ENCODE results near the gene LUC7L.
"Not testable (repeated sequence)": the region's sequence is repeated elsewhere in the genome, so short reads cannot be mapped to it uniquely, and the experiment has no call there.

Gene LUC7L

GRCh38 chr16:178668-179015 lies 50.6 kb downstream of the LUC7L start:
- no peak for DNase-seq

GRCh38 chr16:177981-178667 lies 51.1 kb downstream of the LUC7L start:
- DNase-seq: no peak

- no peak for DNase-seq
These were observed 51.8 kb downstream of the LUC7L start for GRCh38 chr16:177394-177822.

- DNase-seq: not testable (repeated sequence)
These were observed 52.5 kb downstream of the LUC7L start, which contains the start of gene HBA1 for GRCh38 chr16:176477-177382. Gene HBA1 (plus strand): TSS chr16:176680. CDS start chr16:176717, 37 bp downstream.

GRCh38 chr16:176006-176405 lies 53.2 kb downstream of the LUC7L start:
- DNase-seq: not testable (repeated sequence)

GRCh38 chr16:175011-175949 lies 54.0 kb downstream of the LUC7L start:
- no peak for DNase-seq

GRCh38 chr16:173928-174769 lies 55.1 kb downstream of the LUC7L start:
- DNase-seq: not testable (repeated sequence)

- not testable (repeated sequence) for DNase-seq
These were observed 55.9 kb downstream of the LUC7L start for GRCh38 chr16:173211-173854.

GRCh38 chr16:172374-172941 lies 56.8 kb downstream of the LUC7L start, which contains the start of gene HBA2:
Gene HBA2 (plus strand): TSS chr16:172876. CDS start chr16:172913, 37 bp downstream.
- not testable (repeated sequence) for DNase-seq

- DNase-seq: no peak
These were observed 58.5 kb downstream of the LUC7L start for GRCh38 chr16:170788-171187.

GRCh38 chr16:170088-170507 lies 59.2 kb downstream of the LUC7L start:
- not testable (repeated sequence) for DNase-seq

- DNase-seq: no peak
These were observed 60.2 kb downstream of the LUC7L start for GRCh38 chr16:169014-169413.

GRCh38 chr16:168424-168823 lies 60.8 kb downstream of the LUC7L start:
- DNase-seq: no peak

- no peak for DNase-seq
These were observed 62.0 kb downstream of the LUC7L start for GRCh38 chr16:167122-167690.

- DNase-seq: no peak
These were observed 62.7 kb downstream of the LUC7L start for GRCh38 chr16:166375-167121.

- peak in 1 of 2 experiments; percentile 44 for DNase-seq
These were observed 63.5 kb downstream of the LUC7L start, which contains the start of gene HBM for GRCh38 chr16:165539-166374. Gene HBM (plus strand): TSS chr16:165978. CDS start chr16:165998, 20 bp downstream.

- DNase-seq: peak in 1 of 2 experiments; percentile 39
These were observed 64.3 kb downstream of the LUC7L start for GRCh38 chr16:164827-165538.
